Measurements from ENCODE around the gene ATAT1.
"Not testable (repeated sequence)": the region's sequence is repeated elsewhere in the genome, so short reads cannot be mapped to it uniquely, and the experiment has no call there.

The ATAT1 gene

DNA sequence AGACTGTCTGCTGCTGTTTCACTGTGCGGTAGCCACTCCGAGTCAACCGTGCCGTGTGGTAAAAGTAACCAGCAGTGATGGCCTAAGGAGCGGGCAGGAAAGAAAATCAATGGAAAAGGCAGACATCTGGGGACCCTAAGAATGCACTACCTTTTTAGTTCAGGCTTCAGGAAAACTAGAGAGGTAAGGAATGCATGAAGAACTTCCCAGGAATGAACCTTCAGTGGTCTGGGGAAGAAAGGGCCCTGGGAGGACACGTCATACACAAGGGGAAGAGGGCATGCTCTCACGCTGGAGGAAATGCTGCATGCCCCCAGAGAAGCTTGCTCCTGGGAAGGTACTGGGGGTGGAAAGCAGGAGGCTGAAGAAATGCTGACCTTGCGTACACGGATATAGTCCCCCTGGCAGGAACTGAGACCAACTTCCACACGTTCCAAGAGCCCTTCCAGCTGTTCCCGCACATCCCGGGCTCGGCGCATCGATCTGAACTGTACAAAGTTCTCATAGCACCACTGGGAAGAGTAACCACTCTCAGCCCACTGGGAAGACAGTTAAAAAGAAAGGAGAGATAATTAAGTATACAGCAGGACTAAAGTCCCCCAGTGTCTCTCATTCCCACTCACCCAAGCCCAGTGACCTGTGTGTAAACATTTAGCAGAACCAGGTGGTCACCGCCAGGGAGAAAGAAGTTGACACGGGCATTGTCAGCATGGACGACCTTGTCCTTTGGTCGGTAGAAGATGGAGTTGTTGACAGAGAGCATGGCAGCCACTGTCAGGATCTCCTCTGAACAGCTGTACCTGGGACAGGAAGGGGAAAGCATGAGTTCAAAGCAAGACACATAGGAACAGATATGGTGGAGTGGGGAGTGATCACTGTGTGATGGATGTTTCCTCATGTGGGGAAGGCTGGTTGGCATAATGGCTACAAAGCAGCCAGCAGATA, 28.4 kb downstream of the ATAT1 start:
- no peaks in the 10 kb centered on the region for H3K27me3 ChIP-seq (ENCODE audit: insufficient read depth, low read length)
- H2AFZ ChIP-seq (ENCODE audit: low read length, unreplicated experiment): no peak overlapping the region
- H3K4me1 ChIP-seq (ENCODE audit: control insufficient read depth, insufficient read depth, low read length, unreplicated experiment): no peaks in the 10 kb centered on the region
- no peak overlapping the region for H3K4me3 ChIP-seq (ENCODE audit: low read depth, low read length)
- H3K79me2 ChIP-seq (ENCODE audit: control insufficient read depth, insufficient read depth, low read length, unreplicated experiment): no peaks in the 10 kb centered on the region
- peaks cover 23% of the 10 kb centered on the region; the same call in 1 of the 2 replicates for H3K36me3 ChIP-seq (ENCODE audit: insufficient read depth, low read length)
- H3K27ac ChIP-seq (ENCODE audit: low read depth, low read length): no peak overlapping the region

- no peaks in the 10 kb centered on the region for H3K79me2 ChIP-seq (ENCODE audit: control insufficient read depth, insufficient read depth, low read length, unreplicated experiment)
- H3K27ac ChIP-seq (ENCODE audit: low read depth, low read length): no peak overlapping the region
- H2AFZ ChIP-seq (ENCODE audit: low read length, unreplicated experiment): no peak overlapping the region
- H3K27me3 ChIP-seq (ENCODE audit: insufficient read depth, low read length): no peaks in the 10 kb centered on the region
- H3K4me1 ChIP-seq (ENCODE audit: control insufficient read depth, insufficient read depth, low read length, unreplicated experiment): no peaks in the 10 kb centered on the region
- H3K4me3 ChIP-seq (ENCODE audit: low read depth, low read length): no peak overlapping the region
- H3K36me3 ChIP-seq (ENCODE audit: insufficient read depth, low read length): peaks cover 23% of the 10 kb centered on the region; the same call in 1 of the 2 replicates
These were observed 29.0 kb downstream of the ATAT1 start for GRCh38 chr6:30655743-30656094.

DNA sequence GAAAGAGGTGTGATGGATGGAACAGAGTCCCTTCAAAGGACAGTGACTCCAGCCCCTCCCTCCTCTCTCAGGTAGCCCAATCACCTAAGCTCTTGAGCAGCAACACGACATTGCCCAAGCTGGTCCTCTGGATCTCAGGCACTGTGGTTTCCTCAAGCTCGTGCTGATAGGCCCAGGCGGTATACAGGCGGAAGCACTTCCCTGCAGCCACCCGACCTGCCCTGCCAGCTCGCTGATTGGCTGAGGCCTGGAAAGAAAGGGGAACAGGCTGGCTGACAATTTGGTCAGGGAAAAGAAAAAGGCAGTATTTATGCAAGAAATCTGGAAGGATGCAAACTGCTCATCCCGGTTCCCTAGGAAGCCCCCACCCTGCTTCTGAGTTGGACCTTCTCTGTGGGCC, 29.8 kb downstream of the ATAT1 start:
- Histone ChIP-seq H3K4me1 (ENCODE audit: control insufficient read depth, insufficient read depth, low read length, unreplicated experiment) (no peaks in the 10 kb centered on the region), H2AFZ (ENCODE audit: low read length, unreplicated experiment) (no peak overlapping the region), H3K27me3 (ENCODE audit: insufficient read depth, low read length) (no peaks in the 10 kb centered on the region), H3K79me2 (ENCODE audit: control insufficient read depth, insufficient read depth, low read length, unreplicated experiment) (no peaks in the 10 kb centered on the region), H3K36me3 (ENCODE audit: insufficient read depth, low read length) (peaks cover 19% of the 10 kb centered on the region; the same call in 1 of the 2 replicates), H3K27ac (ENCODE audit: low read depth, low read length) (no peak overlapping the region), H3K4me3 (ENCODE audit: low read depth, low read length) (no peak overlapping the region)

DNA sequence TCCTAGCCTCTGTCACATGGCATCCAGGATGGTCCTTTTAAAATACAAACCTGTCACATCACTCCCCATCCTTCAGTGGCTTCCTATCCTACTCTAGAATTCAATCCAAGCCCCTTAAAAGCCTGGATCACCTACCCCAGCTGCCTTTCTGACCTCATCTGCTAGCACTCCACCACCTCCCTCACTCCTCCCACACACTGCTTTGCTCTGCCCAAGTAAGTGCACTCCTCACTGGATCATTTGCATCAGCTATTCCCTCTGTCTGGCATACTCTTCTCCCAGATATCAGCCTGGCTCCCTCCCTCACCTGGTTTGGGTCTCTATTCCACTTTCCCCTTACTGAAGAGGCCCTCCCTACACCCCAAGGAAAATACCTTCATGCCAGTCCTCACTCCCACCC, 30.8 kb downstream of the ATAT1 start:
- Histone ChIP-seq H3K4me3 (ENCODE audit: low read depth, low read length) (no peak overlapping the region), H3K27me3 (ENCODE audit: insufficient read depth, low read length) (no peaks in the 10 kb centered on the region), H3K79me2 (ENCODE audit: control insufficient read depth, insufficient read depth, low read length, unreplicated experiment) (no peaks in the 10 kb centered on the region), H3K36me3 (ENCODE audit: insufficient read depth, low read length) (peaks cover 25% of the 10 kb centered on the region; the same call in 1 of the 2 replicates), H2AFZ (ENCODE audit: low read length, unreplicated experiment) (no peak overlapping the region), H3K4me1 (ENCODE audit: control insufficient read depth, insufficient read depth, low read length, unreplicated experiment) (no peaks in the 10 kb centered on the region), H3K27ac (ENCODE audit: low read depth, low read length) (no peak overlapping the region)

DNA sequence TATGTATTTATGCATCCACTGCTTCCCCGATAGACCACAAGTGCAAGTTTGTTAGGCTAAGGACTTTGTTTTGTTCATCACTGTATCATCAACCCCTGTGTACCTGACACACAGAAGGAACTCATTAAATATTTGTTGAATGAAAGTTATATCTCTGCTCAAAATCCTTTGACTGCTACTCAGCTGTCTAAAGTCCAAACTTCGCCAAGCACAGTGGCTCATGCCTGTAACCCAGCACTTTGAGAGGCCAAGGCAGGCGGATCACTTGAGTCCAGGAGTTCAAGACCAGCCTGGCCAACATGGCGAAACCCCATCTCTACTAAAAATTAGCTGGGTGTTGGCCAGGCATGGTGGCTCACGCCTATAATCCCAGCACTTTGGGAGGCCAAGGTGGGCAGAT, 31.2 kb downstream of the ATAT1 start:
- peaks cover 25% of the 10 kb centered on the region; the same call in 1 of the 2 replicates for H3K36me3 ChIP-seq (ENCODE audit: insufficient read depth, low read length)
- H3K79me2 ChIP-seq (ENCODE audit: control insufficient read depth, insufficient read depth, low read length, unreplicated experiment); H3K27me3 ChIP-seq (ENCODE audit: insufficient read depth, low read length); H2AFZ ChIP-seq (ENCODE audit: low read length, unreplicated experiment); H3K4me3 ChIP-seq (ENCODE audit: low read depth, low read length); H3K27ac ChIP-seq (ENCODE audit: low read depth, low read length); H3K4me1 ChIP-seq (ENCODE audit: control insufficient read depth, insufficient read depth, low read length, unreplicated experiment): not testable (repeated sequence)

GRCh38 chr6:30664994-30665767, 38.5 kb downstream of the ATAT1 start:
- no peak overlapping the region for H2AFZ ChIP-seq (ENCODE audit: low read length, unreplicated experiment)
- no peaks in the 10 kb centered on the region for H3K27me3 ChIP-seq (ENCODE audit: insufficient read depth, low read length)
- peaks cover 33% of the 10 kb centered on the region for H3K36me3 ChIP-seq (ENCODE audit: insufficient read depth, low read length)

DNA sequence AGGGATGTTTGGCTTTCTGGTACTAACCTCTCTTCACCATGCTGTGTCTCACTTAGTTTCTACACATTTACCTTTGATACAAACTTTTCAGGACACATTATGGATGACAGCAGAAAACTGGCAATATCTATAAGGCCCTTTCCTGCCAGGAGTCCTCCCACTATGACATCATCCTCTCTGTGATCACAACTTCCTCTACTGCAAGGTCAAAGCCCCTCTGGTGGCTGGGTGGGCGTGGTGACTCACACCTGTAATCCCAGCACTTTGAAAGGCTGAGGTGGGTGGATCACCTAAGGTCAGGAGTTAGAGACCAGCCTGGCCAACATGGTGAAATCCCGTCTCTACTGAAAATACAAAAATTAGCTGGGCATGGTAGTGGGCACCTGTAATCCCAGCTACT, 39.6 kb downstream of the ATAT1 start:
- not testable (repeated sequence) for H2AFZ ChIP-seq (ENCODE audit: low read length, unreplicated experiment); H3K4me3 ChIP-seq (ENCODE audit: low read depth, low read length); H3K27me3 ChIP-seq (ENCODE audit: insufficient read depth, low read length); H3K27ac ChIP-seq (ENCODE audit: low read depth, low read length); H3K79me2 ChIP-seq (ENCODE audit: control insufficient read depth, insufficient read depth, low read length, unreplicated experiment)
- H3K4me1 ChIP-seq (ENCODE audit: control insufficient read depth, insufficient read depth, low read length, unreplicated experiment): peaks cover 11% of the 10 kb centered on the region
- peaks cover 36% of the 10 kb centered on the region for H3K36me3 ChIP-seq (ENCODE audit: insufficient read depth, low read length)

More at GRCh38 chr6:30664994-30665767, 38.5 kb downstream of the ATAT1 start:
- peaks cover 7% of the 10 kb centered on the region for H3K4me1 ChIP-seq (ENCODE audit: control insufficient read depth, insufficient read depth, low read length, unreplicated experiment)
- H3K27ac ChIP-seq (ENCODE audit: low read depth, low read length): no peak overlapping the region
- no peaks in the 10 kb centered on the region for H3K79me2 ChIP-seq (ENCODE audit: control insufficient read depth, insufficient read depth, low read length, unreplicated experiment)
- H3K4me3 ChIP-seq (ENCODE audit: low read depth, low read length): no peak overlapping the region

GRCh38 chr6:30670760-30671527, 44.3 kb downstream of the ATAT1 start:
- peak overlapping the region; percentile 94; the same call in 1 of the 2 replicates for H3K4me3 ChIP-seq (ENCODE audit: low read depth, low read length)
- peaks cover 21% of the 10 kb centered on the region for H3K79me2 ChIP-seq (ENCODE audit: control insufficient read depth, insufficient read depth, low read length, unreplicated experiment)
- H3K27ac ChIP-seq (ENCODE audit: low read depth, low read length): no peak overlapping the region
- H3K27me3 ChIP-seq (ENCODE audit: insufficient read depth, low read length): no peaks in the 10 kb centered on the region
- H3K36me3 ChIP-seq (ENCODE audit: insufficient read depth, low read length): peaks cover 10% of the 10 kb centered on the region
- no peak overlapping the region for H2AFZ ChIP-seq (ENCODE audit: low read length, unreplicated experiment)
- peaks cover 17% of the 10 kb centered on the region for H3K4me1 ChIP-seq (ENCODE audit: control insufficient read depth, insufficient read depth, low read length, unreplicated experiment)

- peaks cover 10% of the 10 kb centered on the region for H3K4me1 ChIP-seq (ENCODE audit: control insufficient read depth, insufficient read depth, low read length, unreplicated experiment)
- peak within 1 kb of the TSS; percentile 94 for H3K4me3 ChIP-seq (ENCODE audit: low read depth, low read length)
- peaks cover 21% of the 10 kb centered on the region for H3K79me2 ChIP-seq (ENCODE audit: control insufficient read depth, insufficient read depth, low read length, unreplicated experiment)
- H2AFZ ChIP-seq (ENCODE audit: low read length, unreplicated experiment): peak within 1 kb of the TSS; percentile 68
- H3K27ac ChIP-seq (ENCODE audit: low read depth, low read length): peak within 1 kb of the TSS; percentile 28; the same call in 1 of the 2 replicates
- peaks cover 21% of the 10 kb centered on the region; the same call in 1 of the 2 replicates for H3K36me3 ChIP-seq (ENCODE audit: insufficient read depth, low read length)
- no peaks in the 10 kb centered on the region for H3K27me3 ChIP-seq (ENCODE audit: insufficient read depth, low read length)
These were observed 46.0 kb downstream of the ATAT1 start, which contains the start of gene DHX16 for GRCh38 chr6:30672445-30673253. Gene DHX16, minus strand, starts transcription at chr6:30673006. Its CDS starts 165 bp downstream, at chr6:30672841.
